ENCODE results near the gene GALNT7.

DNA sequence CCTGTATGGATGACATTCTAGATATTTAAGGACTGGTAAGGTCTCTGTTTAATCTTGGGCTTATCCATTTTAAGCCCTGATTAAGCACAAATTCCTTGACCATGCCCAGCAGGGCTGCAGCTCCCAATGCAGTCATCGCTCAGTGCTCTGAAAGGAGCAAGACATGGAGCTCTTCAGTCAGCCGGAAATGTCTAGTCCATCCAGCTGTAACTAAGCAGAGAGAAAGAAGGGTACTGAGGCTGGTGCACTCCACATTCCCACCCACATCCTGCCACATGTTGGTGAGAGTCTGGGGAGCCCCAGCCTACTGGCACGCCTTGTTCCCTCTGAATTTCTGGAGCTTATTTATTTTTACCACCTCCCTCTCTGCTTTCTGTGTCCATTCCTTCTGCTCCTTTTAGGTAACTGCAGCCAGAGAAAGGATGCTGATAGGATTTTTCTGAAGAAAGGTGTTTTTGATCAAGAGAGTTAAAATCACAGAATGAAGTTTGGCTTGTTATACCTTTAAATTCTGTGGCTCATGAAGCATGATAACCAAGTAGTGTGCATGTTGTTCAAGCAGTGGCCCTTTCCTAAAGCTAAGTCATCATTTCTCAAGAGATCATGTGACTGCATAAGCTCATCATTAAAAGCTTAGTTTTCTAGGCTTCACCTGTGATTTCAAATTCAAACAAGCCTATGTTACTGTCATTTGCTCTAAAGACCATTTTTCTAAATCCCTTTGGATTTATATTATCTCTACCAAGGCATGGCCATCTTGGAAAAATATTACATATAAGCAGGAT, 74.0 kb downstream of the GALNT7 start:
- no peak for TF ChIP-seq POLR2A (IDR thresholded peaks at IDR 0.05)
- TF ChIP-seq, protein P1, sequence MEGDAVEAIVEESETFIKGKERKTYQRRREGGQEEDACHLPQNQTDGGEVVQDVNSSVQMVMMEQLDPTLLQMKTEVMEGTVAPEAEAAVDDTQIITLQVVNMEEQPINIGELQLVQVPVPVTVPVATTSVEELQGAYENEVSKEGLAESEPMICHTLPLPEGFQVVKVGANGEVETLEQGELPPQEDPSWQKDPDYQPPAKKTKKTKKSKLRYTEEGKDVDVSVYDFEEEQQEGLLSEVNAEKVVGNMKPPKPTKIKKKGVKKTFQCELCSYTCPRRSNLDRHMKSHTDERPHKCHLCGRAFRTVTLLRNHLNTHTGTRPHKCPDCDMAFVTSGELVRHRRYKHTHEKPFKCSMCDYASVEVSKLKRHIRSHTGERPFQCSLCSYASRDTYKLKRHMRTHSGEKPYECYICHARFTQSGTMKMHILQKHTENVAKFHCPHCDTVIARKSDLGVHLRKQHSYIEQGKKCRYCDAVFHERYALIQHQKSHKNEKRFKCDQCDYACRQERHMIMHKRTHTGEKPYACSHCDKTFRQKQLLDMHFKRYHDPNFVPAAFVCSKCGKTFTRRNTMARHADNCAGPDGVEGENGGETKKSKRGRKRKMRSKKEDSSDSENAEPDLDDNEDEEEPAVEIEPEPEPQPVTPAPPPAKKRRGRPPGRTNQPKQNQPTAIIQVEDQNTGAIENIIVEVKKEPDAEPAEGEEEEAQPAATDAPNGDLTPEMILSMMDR (IDR thresholded peaks at IDR 0.05): no peak
- no peak for TF ChIP-seq EP300 (IDR thresholded peaks at IDR 0.05)

Data from tibial nerve (tissue), 4 donors.